IgD-negative memory B cell (primary cell): Measurements from ENCODE around the gene DRD3. TPM values are rescaled to one million over a fixed set of nuclear protein-coding genes. Genes with fewer than 3 reads are reported as not detected.

Source experiments
- H3K27ac Mint-ChIP-seq, 3 donors: one replicate each; pipeline ENCODE4 v1.8.0; 2020 to 2022; ENCODE audit warnings: mild to moderate bottlenecking in 3 of 3, mixed read lengths in 3 of 3, moderate library complexity in 1 of 3
- H3K27me3 Mint-ChIP-seq: one replicate; pipeline ENCODE4 v1.8.0; 2021; ENCODE audit warnings: mixed read lengths
- H3K36me3 Mint-ChIP-seq: one replicate; pipeline ENCODE4 v1.8.0; 2020; ENCODE audit warnings: mild to moderate bottlenecking, mixed read lengths
- H3K4me1 Mint-ChIP-seq, 3 donors: one replicate each; pipeline ENCODE4 v1.8.0; 2020 to 2022; ENCODE audit warnings: mixed read lengths in 3 of 3, mild to moderate bottlenecking in 1 of 3
- H3K4me3 Mint-ChIP-seq, 4 donors: one replicate each; pipeline ENCODE4 v1.8.0; 2020 to 2022; ENCODE audit warnings: mild to moderate bottlenecking in 4 of 4, mixed read lengths in 4 of 4, moderate library complexity in 3 of 4
- H3K9me3 Mint-ChIP-seq, 3 donors: one replicate each; pipeline ENCODE4 v1.8.0; 2020 to 2021; ENCODE audit warnings: mixed read lengths in 3 of 3, mild to moderate bottlenecking in 1 of 3
- polyA plus RNA-seq: library from polyadenylated mRNA; unstranded; fragments of 300-500 nt; fragmentation: Illumina TruSeq; gene quantifications from one replicate; pipeline ENCODE4 v1.2.3, GENCODE V29; 2021

Gene DRD3
- polyA plus RNA-seq, 1 donor from 2014 or later, result not detected

- no peak overlapping the region for H3K27ac Mint-ChIP-seq
- no peaks in the 10 kb centered on the region for H3K9me3 Mint-ChIP-seq
- no peaks in the 10 kb centered on the region for H3K27me3 Mint-ChIP-seq
- H3K36me3 Mint-ChIP-seq, result peaks cover 2% of the 10 kb centered on the region
- H3K4me1 Mint-ChIP-seq, result no peaks in the 10 kb centered on the region
- no peak overlapping the region for H3K4me3 Mint-ChIP-seq
Measured at GRCh38 chr3:114119776-114120175, 59.1 kb downstream of the DRD3 start.

- Mint-ChIP-seq H3K9me3 (no peaks in the 10 kb centered on the region), H3K27ac (no peak overlapping the region), H3K4me3 (no peak overlapping the region), H3K4me1 (peaks cover 0 to 2% (median 0%) of the 10 kb centered on the region in 3 donors), H3K36me3 (no peaks in the 10 kb centered on the region), H3K27me3 (no peaks in the 10 kb centered on the region)
Measured at GRCh38 chr3:114115143-114115542, 63.7 kb downstream of the DRD3 start.

- Mint-ChIP-seq H3K27me3 (no peaks in the 10 kb centered on the region), H3K27ac (no peak overlapping the region), H3K9me3 (no peaks in the 10 kb centered on the region), H3K36me3 (no peaks in the 10 kb centered on the region), H3K4me3 (no peak overlapping the region), H3K4me1 (peaks cover 0 to 2% (median 0%) of the 10 kb centered on the region in 3 donors)
Measured at GRCh38 chr3:114114719-114115118, 64.1 kb downstream of the DRD3 start.

- Mint-ChIP-seq H3K27me3 (no peaks in the 10 kb centered on the region), H3K36me3 (no peaks in the 10 kb centered on the region), H3K4me1 (peaks cover 0 to 2% (median 0%) of the 10 kb centered on the region in 3 donors), H3K4me3 (no peak overlapping the region), H3K27ac (peak overlapping the region in 1 of 3 donors; percentile 32), H3K9me3 (no peaks in the 10 kb centered on the region)
Measured at GRCh38 chr3:114112696-114113095, 66.2 kb downstream of the DRD3 start.

- H3K36me3 Mint-ChIP-seq, result no peaks in the 10 kb centered on the region
- H3K4me3 Mint-ChIP-seq, result no peak overlapping the region
- no peaks in the 10 kb centered on the region for H3K27me3 Mint-ChIP-seq
- peaks cover 0 to 2% (median 0%) of the 10 kb centered on the region in 3 donors for H3K4me1 Mint-ChIP-seq
- H3K27ac Mint-ChIP-seq, result no peak overlapping the region
- H3K9me3 Mint-ChIP-seq, result no peaks in the 10 kb centered on the region
Measured at GRCh38 chr3:114111060-114111770, 67.6 kb downstream of the DRD3 start.

GRCh38 chr3:114110439-114110838, 68.4 kb downstream of the DRD3 start:
- Mint-ChIP-seq H3K27me3 (no peaks in the 10 kb centered on the region), H3K36me3 (no peaks in the 10 kb centered on the region), H3K4me1 (peaks cover 0 to 2% (median under 1%) of the 10 kb centered on the region in 3 donors), H3K9me3 (no peaks in the 10 kb centered on the region), H3K4me3 (no peak overlapping the region), H3K27ac (no peak overlapping the region)

- Mint-ChIP-seq H3K27me3 (peaks cover 2% of the 10 kb centered on the region), H3K36me3 (no peaks in the 10 kb centered on the region), H3K9me3 (no peaks in the 10 kb centered on the region), H3K27ac (no peak overlapping the region), H3K4me1 (peaks cover 0 to 2% (median 1%) of the 10 kb centered on the region in 3 donors), H3K4me3 (no peak overlapping the region)
Measured at GRCh38 chr3:114108137-114108536, 70.7 kb downstream of the DRD3 start.

- peaks cover 3% of the 10 kb centered on the region for H3K27me3 Mint-ChIP-seq
- H3K27ac Mint-ChIP-seq, result no peak overlapping the region
- H3K36me3 Mint-ChIP-seq, result no peaks in the 10 kb centered on the region
- H3K4me3 Mint-ChIP-seq, result no peak overlapping the region
- no peaks in the 10 kb centered on the region for H3K9me3 Mint-ChIP-seq
- peaks cover 0 to 1% (median 0%) of the 10 kb centered on the region in 3 donors for H3K4me1 Mint-ChIP-seq
Measured at GRCh38 chr3:114104414-114104813, 74.4 kb downstream of the DRD3 start.

- no peaks in the 10 kb centered on the region for H3K36me3 Mint-ChIP-seq
- peaks cover 3% of the 10 kb centered on the region for H3K27me3 Mint-ChIP-seq
- H3K27ac Mint-ChIP-seq, result no peak overlapping the region
- H3K4me1 Mint-ChIP-seq, result peaks cover 0 to 1% (median 0%) of the 10 kb centered on the region in 3 donors
- H3K4me3 Mint-ChIP-seq, result no peak overlapping the region
- no peaks in the 10 kb centered on the region for H3K9me3 Mint-ChIP-seq
Measured at GRCh38 chr3:114103858-114104257, 75.0 kb downstream of the DRD3 start.

GRCh38 chr3:114103181-114103580, 75.7 kb downstream of the DRD3 start:
- Mint-ChIP-seq H3K36me3 (no peaks in the 10 kb centered on the region), H3K4me1 (peaks cover 0 to 1% (median 0%) of the 10 kb centered on the region in 3 donors), H3K9me3 (no peaks in the 10 kb centered on the region), H3K4me3 (no peak overlapping the region), H3K27ac (no peak overlapping the region), H3K27me3 (peaks cover 3% of the 10 kb centered on the region)

- no peaks in the 10 kb centered on the region for H3K9me3 Mint-ChIP-seq
- H3K4me3 Mint-ChIP-seq, result no peak overlapping the region
- H3K27me3 Mint-ChIP-seq, result peaks cover 3% of the 10 kb centered on the region
- peaks cover 0 to 1% (median 0%) of the 10 kb centered on the region in 3 donors for H3K4me1 Mint-ChIP-seq
- no peak overlapping the region for H3K27ac Mint-ChIP-seq
- H3K36me3 Mint-ChIP-seq, result no peaks in the 10 kb centered on the region
Measured at GRCh38 chr3:114101101-114101500, 77.8 kb downstream of the DRD3 start.

- peaks cover 1 to 4% (median 3%) of the 10 kb centered on the region in 3 donors for H3K4me1 Mint-ChIP-seq
- H3K36me3 Mint-ChIP-seq, result no peaks in the 10 kb centered on the region
- H3K27me3 Mint-ChIP-seq, result no peaks in the 10 kb centered on the region
- no peaks in the 10 kb centered on the region for H3K9me3 Mint-ChIP-seq
- no peak overlapping the region for H3K4me3 Mint-ChIP-seq
- H3K27ac Mint-ChIP-seq, result no peak overlapping the region
Measured at GRCh38 chr3:114095796-114096195, 83.1 kb downstream of the DRD3 start.

- H3K4me1 Mint-ChIP-seq, result peaks cover 1 to 4% (median 3%) of the 10 kb centered on the region in 3 donors
- no peak overlapping the region for H3K27ac Mint-ChIP-seq
- peaks cover under 1% of the 10 kb centered on the region for H3K36me3 Mint-ChIP-seq
- H3K27me3 Mint-ChIP-seq, result no peaks in the 10 kb centered on the region
- peaks cover 0 to 2% (median 0%) of the 10 kb centered on the region in 3 donors for H3K9me3 Mint-ChIP-seq
- H3K4me3 Mint-ChIP-seq, result no peak overlapping the region
Measured at GRCh38 chr3:114093596-114093995, 85.3 kb downstream of the DRD3 start.

GRCh38 chr3:114093016-114093380, 85.9 kb downstream of the DRD3 start:
- peaks cover 2% of the 10 kb centered on the region for H3K36me3 Mint-ChIP-seq
- peaks cover 1 to 4% (median 3%) of the 10 kb centered on the region in 3 donors for H3K4me1 Mint-ChIP-seq
- no peaks in the 10 kb centered on the region for H3K27me3 Mint-ChIP-seq
- H3K9me3 Mint-ChIP-seq, result peaks cover 0 to 2% (median 0%) of the 10 kb centered on the region in 3 donors
- H3K4me3 Mint-ChIP-seq, result no peak overlapping the region
- H3K27ac Mint-ChIP-seq, result no peak overlapping the region

GRCh38 chr3:114092151-114093015, 86.5 kb downstream of the DRD3 start:
- Mint-ChIP-seq H3K9me3 (peaks cover 0 to 2% (median 0%) of the 10 kb centered on the region in 3 donors), H3K27me3 (no peaks in the 10 kb centered on the region), H3K27ac (peak overlapping the region in 1 of 3 donors; percentile 48), H3K4me3 (no peak overlapping the region), H3K36me3 (peaks cover 2% of the 10 kb centered on the region), H3K4me1 (peaks cover 1 to 4% (median 3%) of the 10 kb centered on the region in 3 donors)
